HuH-7.5 (cell line): ENCODE data around the gene ZNF12.
"Not testable (repeated sequence)": the region's sequence is repeated elsewhere in the genome, so short reads cannot be mapped to it uniquely, and the experiment has no call there.

ENCODE experiments used
- DNase-seq: peaks from one replicate; pipeline ENCODE4 v3.0.0; 2011; ENCODE audit warnings: low spot score

ZNF12 gene

DNA sequence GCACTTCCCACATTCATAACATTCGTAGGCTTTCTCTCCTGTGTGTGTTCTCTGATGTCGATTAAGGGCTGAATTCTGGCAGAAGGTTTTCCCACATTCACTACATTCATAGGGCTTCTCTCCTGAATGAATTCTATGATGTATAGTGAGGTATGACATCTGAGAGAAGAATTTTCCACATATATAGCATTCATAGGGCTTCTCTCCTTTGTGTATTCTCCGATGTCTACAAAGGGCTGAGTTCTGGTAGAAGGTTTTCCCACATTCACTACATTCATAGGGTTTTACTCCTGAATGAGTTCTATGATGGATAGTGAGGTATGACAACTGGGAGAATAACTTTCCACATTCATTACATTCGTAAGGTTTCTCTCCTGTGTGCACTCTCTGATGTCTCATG lies 15.6 kb downstream of the ZNF12 start:
- no peak for DNase-seq

DNA sequence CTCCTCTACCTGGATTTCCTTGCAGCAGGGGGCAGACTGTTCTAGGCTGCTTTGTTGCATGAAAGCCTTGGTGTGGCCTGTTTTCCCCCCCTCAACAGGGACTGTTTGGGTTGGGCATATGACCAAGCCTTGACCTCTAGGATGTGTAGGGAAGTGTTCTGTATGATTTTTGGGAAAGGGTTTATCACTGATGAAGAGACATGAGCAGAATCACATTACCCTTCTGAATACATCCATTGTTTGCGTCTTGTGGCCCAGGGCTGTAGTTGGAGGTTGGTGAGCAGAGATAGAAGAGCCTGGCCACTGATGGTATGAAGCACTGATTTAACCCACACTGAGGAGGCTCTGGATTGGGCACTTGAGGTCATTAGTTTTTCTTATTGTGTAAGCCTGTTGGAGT lies 26.6 kb downstream of the ZNF12 start:
- no peak for DNase-seq

DNA sequence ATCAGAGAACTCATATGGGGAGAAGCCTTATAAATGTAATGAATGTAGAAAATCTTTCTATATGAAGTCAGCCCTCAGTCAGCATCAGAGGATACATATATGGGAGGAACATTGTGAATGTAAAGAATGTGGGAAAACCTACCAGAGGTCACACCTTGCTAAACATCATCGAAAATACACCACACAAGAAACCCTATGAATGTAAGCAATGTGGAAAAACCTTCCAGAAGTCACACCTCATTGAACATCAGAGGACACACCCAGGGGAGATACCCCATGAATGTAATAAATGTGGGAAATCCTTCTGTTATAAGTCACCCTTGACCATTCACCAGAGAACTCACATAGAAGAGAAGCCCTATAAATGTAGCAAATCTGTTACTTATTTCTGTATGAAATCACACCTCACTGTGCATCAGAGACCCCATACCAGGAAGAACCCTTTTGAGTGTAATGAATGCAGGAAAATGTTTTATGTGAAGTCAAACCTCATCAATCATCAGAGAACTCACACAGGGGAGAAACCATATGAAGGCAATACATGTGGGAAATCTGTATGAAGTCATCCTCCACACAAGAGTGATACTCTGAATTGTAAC lies 30.8 kb downstream of the ZNF12 start:
- no peak for DNase-seq

DNA sequence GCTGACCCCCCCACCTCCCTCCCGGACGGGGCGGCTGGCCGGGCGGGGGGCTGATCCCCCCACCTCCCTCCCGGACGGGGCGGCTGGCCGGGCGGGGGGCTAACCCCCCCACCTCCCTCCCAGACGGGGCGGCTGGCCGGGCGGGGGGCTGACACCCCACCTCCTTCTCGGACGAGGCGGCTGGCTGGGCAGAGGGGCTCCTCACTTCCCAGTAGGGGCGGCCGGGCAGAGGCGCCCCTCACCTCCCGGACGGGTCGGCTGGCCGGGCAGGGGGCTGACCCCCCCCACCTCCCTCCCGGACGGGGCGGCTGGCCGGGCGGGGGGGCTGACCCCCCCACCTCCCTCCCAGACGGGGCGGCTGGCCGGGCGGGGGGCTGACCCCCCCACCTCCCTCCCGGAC lies 35.9 kb downstream of the ZNF12 start:
- not testable (repeated sequence) for DNase-seq

DNA sequence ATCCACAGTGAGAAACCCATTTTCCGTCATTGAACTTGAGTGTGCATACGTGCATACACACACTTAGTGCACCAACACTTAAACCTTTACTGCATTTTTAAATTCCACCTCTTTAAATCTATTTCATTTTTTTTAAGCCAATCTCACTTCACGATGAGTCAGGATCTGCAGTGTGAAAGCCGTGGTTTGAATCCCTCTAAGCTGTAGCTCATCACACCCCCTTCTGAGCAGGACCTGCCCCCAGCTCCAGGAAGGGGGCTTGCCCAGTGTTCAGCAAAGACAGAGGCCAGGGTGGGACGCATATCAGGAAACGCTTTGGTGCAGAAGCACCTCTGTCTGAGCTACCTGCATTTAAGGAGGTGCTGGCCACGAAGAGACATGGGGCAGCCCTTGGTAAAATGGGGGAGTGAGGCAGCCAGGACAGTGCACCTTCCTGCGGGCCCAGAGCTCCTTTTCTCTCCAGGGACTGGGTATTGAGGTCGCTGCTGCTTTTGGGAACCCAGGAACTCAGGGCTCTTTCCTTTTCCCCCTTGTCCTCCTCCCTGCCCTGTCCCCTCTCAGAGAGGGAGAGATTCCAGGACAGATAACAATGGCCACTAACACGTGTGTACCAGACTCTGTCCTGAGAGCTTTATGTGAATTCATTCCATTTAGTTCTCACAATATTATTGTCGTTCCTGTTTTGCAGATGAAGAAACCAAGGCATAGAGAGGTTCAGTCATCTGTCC lies 48.0 kb downstream of the ZNF12 start:
- DNase-seq: no peak

DNA sequence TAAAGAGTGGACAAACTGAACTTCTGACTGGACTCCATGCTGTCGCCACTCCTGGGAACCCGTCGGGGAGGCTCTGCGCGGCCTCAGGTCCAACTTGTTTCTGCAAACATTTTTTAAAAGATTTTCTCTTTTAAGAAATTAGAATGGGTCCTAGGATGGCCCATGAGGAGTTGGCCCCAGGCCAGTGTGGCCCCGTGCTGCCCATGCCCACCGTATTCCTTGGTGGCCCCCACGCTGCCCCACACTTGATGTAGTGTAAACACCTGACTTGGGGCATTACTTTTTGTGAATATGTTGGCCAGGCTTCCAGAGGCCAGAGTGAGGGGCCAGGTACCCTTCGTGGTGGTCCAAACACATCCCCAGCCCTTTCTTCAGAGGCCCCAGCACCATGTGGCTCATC lies 50.3 kb downstream of the ZNF12 start:
- no peak for DNase-seq

DNA sequence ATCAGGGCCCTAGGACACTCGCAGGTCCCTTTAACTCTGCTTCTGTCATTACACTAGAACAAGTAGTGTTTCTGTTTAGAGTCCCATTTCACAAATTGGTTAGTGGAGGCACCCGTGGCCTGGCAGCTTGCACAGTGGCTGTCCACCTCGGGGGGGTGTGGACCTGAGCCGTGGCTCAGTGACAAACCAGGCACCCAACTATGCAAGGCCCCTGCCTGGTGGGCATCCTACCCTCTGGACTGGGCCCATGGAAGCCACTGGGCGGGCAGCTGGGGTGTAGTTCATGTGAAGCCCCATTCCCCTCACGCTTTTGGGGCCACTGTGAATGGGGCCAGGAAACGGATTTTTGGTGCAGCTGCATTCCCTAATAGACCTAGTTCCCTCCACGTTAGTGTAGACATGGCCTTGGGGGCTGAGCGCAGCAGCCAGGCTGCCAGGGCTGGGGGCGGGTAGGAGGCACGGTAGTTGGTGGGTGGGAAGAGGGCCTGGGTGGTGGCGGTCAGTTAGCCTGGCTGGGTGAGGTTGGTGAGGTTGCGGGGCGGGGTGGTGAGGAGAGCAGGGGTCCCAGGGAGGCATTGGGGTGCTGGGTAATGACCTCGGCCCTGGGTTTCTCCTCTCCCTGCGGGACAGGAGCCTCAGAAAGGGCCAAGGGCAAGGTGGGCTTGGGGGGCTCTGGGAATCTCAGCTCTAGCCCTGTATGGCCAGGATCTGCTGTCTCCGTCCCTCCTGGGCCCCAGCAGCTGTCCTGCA lies 50.9 kb downstream of the ZNF12 start:
- DNase-seq: no peak

DNA sequence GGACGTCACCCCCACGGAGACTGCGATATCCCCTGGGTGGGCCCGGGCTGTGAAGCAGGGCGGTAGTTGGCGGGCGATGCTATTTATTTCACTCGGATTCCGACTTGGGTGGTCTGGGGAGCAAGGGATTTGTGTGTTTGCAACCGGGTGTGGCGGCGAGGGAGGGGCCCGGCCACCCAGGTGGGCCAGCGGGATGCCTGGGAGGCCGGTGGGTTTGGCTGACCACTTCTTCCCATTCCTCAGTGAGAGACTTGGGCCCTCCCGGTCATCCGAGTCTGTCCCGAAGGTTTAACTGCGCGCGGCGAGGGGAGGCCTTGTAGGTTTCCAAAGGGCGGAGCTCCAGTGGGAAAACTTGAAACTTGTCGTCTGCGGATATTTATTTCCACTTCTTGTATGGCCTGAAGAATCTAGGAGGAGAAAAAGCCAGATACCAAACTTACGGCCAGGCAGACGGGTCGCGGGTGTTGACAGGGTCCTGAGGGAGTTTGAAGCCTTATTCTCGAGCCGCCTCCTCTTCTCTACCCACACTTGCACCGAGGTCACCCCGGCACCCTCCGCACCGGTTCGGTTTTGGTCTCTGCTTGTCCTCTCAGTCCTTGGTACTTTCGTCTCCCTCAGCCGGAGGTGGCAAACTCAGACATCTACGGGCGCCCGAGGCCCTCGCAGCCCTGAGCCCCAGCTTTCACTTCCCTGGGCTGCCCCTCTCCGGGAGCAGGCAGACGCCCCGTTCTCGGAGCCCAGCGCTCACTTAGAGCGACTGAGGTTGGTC lies 51.7 kb downstream of the ZNF12 start:
- DNase-seq: no peak

DNA sequence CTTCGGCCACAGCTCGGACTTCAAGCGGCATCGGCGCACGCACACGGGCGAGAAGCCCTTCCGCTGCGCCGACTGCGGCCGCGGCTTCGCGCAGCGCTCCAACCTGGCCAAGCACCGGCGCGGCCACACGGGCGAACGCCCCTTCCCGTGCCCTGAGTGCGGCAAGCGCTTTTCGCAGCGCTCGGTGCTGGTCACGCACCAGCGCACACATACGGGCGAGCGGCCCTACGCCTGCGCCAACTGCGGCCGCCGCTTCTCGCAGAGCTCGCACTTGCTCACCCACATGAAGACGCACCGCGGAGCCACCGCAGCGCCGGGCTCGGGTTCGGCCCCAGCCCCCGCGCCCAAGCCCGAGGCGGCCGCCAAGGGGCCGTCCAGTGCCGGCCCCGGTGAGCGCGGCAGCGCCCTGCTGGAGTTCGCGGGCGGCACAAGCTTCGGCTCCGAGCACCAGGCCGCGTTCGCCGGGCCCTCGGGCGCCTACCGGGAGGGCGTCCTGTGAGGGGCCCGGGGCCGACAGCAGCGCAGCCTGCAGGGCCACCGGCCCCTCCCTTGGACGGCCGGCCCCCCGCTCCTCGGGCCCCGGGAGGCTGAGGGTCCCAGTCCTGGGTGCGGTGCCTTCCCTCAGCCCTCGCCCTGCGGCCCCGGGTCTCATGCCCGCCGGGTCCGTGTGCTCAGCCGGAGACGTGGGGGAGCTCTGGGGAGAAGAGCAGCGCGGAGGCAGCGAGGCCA lies 52.5 kb downstream of the ZNF12 start:
- peak; percentile 13 for DNase-seq

DNA sequence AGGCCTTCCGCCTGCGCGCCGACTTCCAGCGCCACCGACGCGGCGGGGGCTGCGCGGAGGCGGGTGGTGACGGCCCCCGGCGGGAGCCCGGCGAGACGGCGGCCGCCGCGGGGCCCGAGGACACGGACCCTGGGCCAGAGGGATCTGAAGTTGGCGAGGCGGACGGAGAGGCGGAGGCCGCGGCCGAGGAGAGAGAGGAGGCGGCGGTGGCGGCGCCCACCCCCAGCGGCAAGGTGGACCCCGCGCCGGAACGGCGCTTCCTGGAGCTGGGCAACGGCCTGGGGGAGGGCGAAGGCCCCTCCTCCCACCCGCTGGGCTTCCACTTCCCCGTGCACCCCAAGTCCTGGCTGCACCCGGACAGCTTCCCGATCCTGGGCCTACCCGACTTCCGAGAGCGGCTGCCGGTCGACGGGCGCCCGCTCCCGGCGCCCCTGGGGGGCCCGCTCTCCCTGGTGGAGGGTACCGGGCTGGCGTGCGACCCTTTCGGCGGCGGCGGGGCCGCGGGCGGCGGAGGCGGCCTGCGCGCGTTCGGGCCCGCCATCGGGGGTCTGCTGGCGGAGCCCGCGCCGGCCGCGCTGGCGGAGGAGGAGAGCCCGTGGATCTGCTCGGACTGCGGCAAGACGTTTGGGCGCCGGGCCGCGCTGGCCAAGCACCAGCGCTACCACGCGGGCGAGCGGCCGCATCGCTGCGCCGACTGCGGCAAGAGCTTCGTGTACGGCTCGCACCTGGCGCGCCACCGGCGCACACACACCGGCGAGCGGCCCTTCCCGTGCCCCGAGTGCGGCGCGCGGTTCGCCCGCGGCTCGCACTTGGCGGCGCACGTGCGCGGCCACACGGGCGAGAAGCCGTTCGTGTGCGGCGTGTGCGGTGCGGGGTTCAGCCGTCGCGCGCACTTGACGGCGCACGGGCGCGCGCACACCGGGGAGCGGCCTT lies 53.4 kb downstream of the ZNF12 start:
- DNase-seq: peak; percentile 45

DNA sequence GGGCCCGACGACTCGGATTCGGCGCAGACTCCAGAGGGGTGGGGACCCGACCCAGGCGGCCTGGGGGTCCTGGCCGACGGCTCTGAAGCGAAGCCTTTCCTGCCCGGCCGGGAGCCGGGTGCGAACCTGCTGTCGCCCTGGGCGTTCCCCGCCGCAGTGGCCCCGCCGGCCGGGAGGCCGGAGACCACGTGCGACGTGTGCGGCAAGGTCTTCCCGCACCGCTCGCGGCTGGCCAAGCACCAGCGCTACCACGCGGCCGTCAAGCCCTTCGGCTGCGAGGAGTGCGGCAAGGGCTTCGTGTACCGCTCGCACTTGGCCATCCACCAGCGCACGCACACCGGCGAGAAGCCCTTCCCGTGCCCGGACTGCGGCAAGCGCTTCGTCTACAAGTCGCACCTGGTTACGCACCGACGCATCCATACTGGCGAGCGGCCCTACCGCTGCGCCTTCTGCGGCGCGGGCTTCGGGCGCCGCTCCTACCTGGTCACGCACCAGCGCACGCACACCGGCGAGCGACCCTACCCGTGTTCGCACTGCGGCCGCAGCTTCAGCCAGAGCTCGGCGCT lies 54.2 kb downstream of the ZNF12 start:
- DNase-seq: peak; percentile 20

DNA sequence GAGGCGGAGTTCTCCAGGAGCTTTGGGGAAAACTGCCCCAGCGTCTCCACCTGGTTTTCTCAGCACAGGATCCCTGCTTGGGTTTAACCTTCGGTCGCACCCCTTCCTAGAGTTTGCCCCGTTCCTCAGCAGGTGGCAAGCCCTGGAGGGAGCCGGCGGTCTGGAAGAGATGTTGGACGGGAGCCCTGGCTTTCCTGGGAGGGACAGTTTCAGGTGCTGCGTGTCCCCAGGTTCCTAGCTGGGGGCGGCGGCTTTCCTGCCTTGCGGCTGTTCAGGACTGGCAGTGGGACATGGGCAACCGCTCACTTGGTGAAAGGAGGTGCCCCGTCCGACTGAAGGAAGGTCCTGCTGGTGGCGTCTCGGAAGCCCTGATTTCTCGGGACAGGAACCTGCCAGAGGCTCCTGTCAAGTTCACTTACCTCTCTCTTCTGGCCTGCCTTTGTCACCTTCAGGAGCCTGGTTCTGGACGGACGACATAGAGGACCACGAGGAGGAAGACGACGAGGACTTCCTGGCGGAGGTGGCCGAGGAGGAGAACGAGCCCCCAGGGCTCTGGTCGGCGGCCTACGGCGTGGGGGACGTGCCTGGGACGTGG lies 54.8 kb downstream of the ZNF12 start:
- DNase-seq: no peak

DNA sequence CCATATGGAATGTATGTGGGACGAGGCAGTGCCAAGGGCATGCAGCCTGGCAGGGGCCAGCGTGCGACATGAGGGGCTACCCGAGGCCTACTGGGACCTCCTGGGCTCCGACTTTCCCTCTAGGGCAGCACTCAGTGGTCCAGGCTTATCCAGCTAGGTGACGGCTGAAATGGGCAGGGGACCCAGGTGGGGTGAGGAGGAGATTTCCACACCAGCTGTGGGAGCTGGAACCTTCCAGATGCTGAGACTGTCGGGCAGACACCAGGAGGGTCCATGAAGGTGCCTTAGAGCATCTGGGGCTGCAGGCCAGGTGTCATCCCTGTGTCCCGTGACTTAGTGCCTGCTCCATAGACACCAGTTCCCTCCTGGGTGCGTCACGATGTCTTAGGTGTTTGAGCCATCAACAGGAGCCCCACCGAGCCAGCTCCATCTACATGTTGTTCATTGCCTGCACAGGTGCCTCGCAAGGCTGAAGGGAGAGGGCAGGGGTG lies 56.2 kb downstream of the ZNF12 start:
- DNase-seq: no peak

DNA sequence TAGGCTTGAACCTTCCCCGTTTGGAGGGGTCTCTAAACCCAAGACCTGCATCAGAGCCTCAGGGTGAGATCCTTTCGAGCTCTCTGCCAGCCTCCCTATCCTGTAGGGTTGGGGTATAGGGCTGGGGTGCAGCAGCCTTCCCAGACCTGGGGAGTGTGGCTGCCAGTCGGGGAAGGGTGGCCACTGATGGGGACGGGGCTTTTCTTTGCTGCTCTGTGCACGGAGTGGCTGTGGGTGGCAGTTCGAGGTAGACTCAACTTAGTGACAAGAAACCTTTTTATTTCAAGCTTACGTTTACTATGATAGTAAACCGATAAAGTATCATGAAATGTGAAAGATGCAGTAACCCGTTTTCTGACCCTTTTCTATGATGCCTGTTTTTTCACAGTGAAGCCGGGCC lies 56.7 kb downstream of the ZNF12 start:
- no peak for DNase-seq

DNA sequence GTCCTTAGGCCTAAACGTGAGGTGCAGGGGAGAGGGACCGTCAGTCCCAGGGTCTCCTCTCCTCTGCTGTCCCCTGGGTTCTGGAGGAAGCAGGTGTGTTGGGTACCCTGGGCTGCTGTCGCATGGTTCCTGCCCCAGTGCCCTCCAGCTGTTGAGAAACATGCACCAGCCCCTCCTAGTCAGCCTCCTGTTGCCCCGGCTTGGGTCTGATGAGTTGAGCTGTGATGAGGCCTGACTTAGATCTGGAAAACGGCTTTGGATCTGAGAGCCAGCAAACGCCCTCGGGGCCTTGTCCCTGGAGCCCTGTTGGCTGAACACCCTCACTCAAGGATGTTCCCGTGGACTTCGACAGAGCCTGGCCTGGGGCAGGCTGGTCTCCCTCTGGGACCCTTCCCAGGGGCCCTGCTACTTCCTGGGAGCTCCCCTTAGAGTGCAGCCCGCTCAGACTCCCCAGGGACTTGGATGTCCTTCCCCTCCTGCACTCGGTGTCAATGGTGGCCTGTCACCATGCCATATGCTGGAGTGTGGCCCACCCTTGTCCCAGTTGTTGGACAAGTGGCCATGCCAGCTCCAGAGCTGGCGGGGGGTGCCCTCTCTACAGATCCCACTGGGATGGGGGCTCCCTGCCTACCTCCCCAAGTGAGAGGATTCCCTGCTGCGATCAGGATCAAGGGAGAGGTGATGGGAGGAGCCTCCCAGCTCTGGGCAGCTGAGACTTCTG lies 57.3 kb downstream of the ZNF12 start:
- DNase-seq: no peak

DNA sequence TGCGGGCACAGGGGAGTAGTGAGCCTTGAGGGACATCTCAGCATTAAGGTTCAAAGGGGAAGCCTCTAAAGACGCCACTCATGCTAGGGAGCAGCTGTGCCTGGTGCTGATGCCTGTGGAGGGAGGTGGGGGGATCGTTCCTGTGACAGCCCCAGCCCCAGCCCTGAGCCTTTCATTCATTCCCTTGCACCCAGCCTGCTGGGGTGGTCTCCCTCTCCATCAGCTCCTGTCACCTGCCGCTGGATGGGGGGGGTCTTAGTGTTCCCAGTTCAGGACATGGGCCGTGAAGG lies 58.0 kb downstream of the ZNF12 start:
- DNase-seq: no peak

DNA sequence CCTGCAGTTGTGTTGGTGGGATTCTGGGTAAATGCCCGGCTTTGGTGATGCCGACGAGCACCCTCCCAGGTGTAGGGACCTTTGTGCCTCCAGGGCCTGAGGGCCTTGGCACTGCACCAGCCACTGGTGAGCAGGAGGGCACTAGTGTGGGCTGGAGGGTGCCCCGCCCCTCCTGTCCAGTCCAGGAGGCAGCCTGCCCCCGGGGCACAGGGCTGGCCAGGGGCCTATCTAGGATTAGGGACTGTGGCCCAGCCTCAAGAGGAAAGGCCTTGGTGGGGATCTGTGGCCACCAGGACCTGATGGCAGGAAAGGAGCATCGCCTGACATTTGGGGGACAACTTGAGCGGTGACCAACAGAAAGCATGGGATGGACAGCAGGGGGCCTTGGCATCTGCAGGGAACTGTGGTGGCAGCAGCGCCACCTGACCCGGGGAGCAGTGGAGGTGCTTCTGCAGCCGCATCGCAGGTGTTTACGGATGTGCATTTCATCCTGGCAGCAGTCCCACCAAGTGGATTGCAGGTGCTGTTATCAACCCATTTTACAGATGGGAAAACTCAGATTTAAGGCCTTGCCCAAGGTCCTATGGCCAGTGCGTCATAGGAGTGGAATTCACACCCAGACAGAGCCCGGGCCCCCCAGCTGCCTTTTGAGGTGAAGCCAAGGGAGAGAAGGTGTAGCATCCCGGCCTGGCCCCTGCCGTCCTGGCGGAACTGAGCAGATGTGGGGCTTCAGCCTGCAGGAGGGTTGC lies 58.5 kb downstream of the ZNF12 start:
- DNase-seq: no peak

DNA sequence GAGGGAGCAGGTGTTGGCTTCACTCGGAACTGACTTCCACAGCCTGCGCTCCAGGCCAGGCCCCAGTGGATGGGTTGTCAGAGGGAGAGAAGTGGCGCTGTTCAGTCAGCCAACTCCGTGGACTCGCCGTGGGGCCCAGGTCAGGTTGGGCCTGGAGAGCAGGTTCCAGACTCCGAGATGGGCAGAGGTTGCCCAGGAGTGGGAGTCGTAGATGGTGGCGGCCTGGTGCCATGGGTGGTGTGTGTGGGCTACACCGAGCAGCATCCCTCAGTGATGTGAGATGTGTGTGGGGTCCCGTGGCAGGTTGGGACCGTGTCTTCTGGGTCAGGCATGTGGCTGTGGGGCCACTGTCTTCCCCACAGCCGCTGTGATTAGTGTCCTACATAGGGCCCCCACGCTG lies 59.2 kb downstream of the ZNF12 start:
- no peak for DNase-seq

DNA sequence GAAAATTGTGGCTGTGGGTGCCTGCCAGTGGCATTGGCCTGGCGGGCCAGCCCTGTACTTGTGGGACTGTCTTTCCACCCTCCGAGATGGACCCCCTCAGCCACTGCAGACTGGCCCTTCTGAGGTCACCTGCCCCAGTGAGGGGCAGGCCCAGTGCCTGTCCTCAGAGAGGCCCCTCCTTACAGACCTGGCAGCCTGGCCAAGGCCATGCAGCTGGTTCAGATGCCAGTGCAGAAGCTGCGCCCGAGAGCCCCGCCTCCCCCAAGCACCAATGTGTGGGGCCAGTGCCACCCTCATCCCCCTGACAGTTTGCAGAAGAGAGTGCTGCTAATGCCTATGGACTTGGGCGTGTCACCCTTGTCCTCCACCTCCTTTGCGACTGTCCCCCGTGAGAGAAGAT lies 59.7 kb downstream of the ZNF12 start:
- DNase-seq: no peak
